HG02642 (cell line): ENCODE data around the gene ATP1A3.

Source experiments
- ATAC-seq: cut with Tn5 transposase; IDR thresholded peaks from one replicate; pipeline ENCODE4 v1.9.1; 2021; ENCODE audit warnings: mild to moderate bottlenecking; ENCODE audit not compliant: unreplicated experiment, poor library complexity

Gene ATP1A3

GRCh38 chr19:41930926-41931592 is 63.0 kb downstream of the ATP1A3 start:
- ATAC-seq = no peak

- ATAC-seq = no peak
Measured at GRCh38 chr19:41930322-41930722, 63.7 kb downstream of the ATP1A3 start.

- no peak for ATAC-seq
Measured at GRCh38 chr19:41929536-41930071, 64.4 kb downstream of the ATP1A3 start.

- ATAC-seq = no peak
Measured at GRCh38 chr19:41928754-41929535, 65.1 kb downstream of the ATP1A3 start.

- no peak for ATAC-seq
Measured at GRCh38 chr19:41928221-41928683, 65.8 kb downstream of the ATP1A3 start, which contains the start of gene ERFL. ERFL (minus strand) TSS chr19:41928449; CDS start chr19:41912919, 15,530 bp downstream.

GRCh38 chr19:41927497-41928192 is 66.4 kb downstream of the ATP1A3 start:
- ATAC-seq = no peak

- ATAC-seq = no peak
Measured at GRCh38 chr19:41926763-41927496, 67.1 kb downstream of the ATP1A3 start.

- ATAC-seq = no peak
Measured at GRCh38 chr19:41926028-41926762, 67.8 kb downstream of the ATP1A3 start.

GRCh38 chr19:41925208-41926003 is 68.6 kb downstream of the ATP1A3 start:
- no peak for ATAC-seq

- no peak for ATAC-seq
Measured at GRCh38 chr19:41924151-41925145, 69.6 kb downstream of the ATP1A3 start.

GRCh38 chr19:41923045-41923788 is 70.8 kb downstream of the ATP1A3 start:
- ATAC-seq = no peak

- no peak for ATAC-seq
Measured at GRCh38 chr19:41922585-41922984, 71.4 kb downstream of the ATP1A3 start.

GRCh38 chr19:41921577-41922576 is 72.2 kb downstream of the ATP1A3 start:
- no peak for ATAC-seq

GRCh38 chr19:41920882-41921576 is 73.0 kb downstream of the ATP1A3 start:
- no peak for ATAC-seq
